Endothelial cell of umbilical vein (primary cell): ENCODE results near the gene MIF4GD. TPM values are rescaled to one million over a fixed set of nuclear protein-coding genes. Genes with fewer than 3 reads are reported as not detected.

Source experiments
- BruUV-seq: library from RNA; stranded (reverse); fragments of 400-500 nt; replicated peaks from 2 replicates; lab custom pipeline; 2021; lab: Mats Ljungman, UMichigan
- CTCF ChIA-PET: fragments of 300-600, 350-600 bp; sonication (Branson Sonifier 250); formaldehyde crosslinking; loops from one replicate; lab custom pipeline; 2021; ENCODE audit warnings: antibody characterized with exemption, inconsistent platforms; lab: Charles Lee
- POLR2A ChIA-PET: fragments of 300-600, 350-600 bp; sonication (Branson Sonifier 250); formaldehyde crosslinking; loops from one replicate; lab custom pipeline; 2021; ENCODE audit warnings: antibody characterized with exemption, inconsistent platforms; lab: Charles Lee
- DNase-seq: peaks from one replicate; pipeline ENCODE4 v3.0.0-alpha.2; 2011; ENCODE audit warnings: low read depth, low spot score
- FAIRE-seq: peaks from 2 replicates; lab custom pipeline; 2011; peaks lifted over from hg19 to GRCh38; lab: Jason Lieb, UNC
- H2AFZ ChIP-seq: 2 replicates; pipeline ENCODE4 v1.6.0; 2012; ENCODE audit warnings: low read depth, low read length, control low read depth, inconsistent platforms
- H3K27ac ChIP-seq: 2 replicates; pipeline ENCODE4 v1.5.1; 2011; ENCODE audit warnings: low read depth, mild to moderate bottlenecking, control low read depth, low read length, moderate library complexity; ENCODE audit not compliant: insufficient read depth
- H3K27me3 ChIP-seq, 2 experiments: 2 replicates each; pipeline versions ENCODE4 v1.6.0 to v1.6.1; 2011; ENCODE audit warnings: low read length in 2 of 2, mixed read lengths in 1 of 2; ENCODE audit not compliant: control insufficient read depth in 2 of 2, insufficient read depth in 2 of 2
- H3K36me3 ChIP-seq, 2 experiments: 2 replicates in 1 of 2; 3 replicates in 1 of 2; pipeline ENCODE4 v1.5.1; 2011; ENCODE audit warnings: low read length in 2 of 2, mild to moderate bottlenecking in 1 of 2, moderate library complexity in 1 of 2; ENCODE audit not compliant: control insufficient read depth in 2 of 2, insufficient read depth in 2 of 2; ENCODE audit errors: extremely low read depth in 1 of 2
- H3K4me1 ChIP-seq: 3 replicates; pipeline ENCODE4 v1.5.1; 2011; ENCODE audit warnings: mild to moderate bottlenecking, low read length; ENCODE audit not compliant: control insufficient read depth, insufficient read depth; ENCODE audit errors: extremely low read depth
- H3K4me2 ChIP-seq: 2 replicates; pipeline ENCODE4 v1.6.1; 2011; ENCODE audit warnings: low read length, control low read depth, mixed read lengths; ENCODE audit not compliant: insufficient read depth
- H3K4me3 ChIP-seq, 3 experiments: fragments of 200-600 bp in 1 of 3; sonication (generic), shearing (Covaris generic) in 1 of 3; replicated peaks in 1 of 3; 2 replicates each; pipeline ENCODE4 v1.5.1; 2011 to 2016; ENCODE audit warnings: control low read depth in 3 of 3, low read length in 3 of 3, mild to moderate bottlenecking in 2 of 3, inconsistent platforms in 1 of 3, low read depth in 1 of 3, moderate library complexity in 1 of 3; ENCODE audit not compliant: insufficient read depth in 1 of 3
- H3K79me2 ChIP-seq: 2 replicates; pipeline ENCODE4 v1.6.0; 2012; ENCODE audit warnings: low read length, inconsistent platforms; ENCODE audit not compliant: control insufficient read depth, insufficient read depth
- H3K9ac ChIP-seq: replicated peaks from 2 replicates; pipeline ENCODE3; 2011; ENCODE audit warnings: low read length, control low read depth; ENCODE audit not compliant: insufficient read depth; ENCODE audit errors: extremely low read depth
- H3K9me1 ChIP-seq: replicated peaks from 3 replicates; pipeline ENCODE4 v1.6.0; 2011; ENCODE audit warnings: mild to moderate bottlenecking, low read length; ENCODE audit not compliant: control insufficient read depth, insufficient read depth; ENCODE audit errors: extremely low read depth
- H3K9me3 ChIP-seq: replicated peaks from 2 replicates; pipeline ENCODE4 v1.5.1; 2012; ENCODE audit warnings: low read length, inconsistent platforms; ENCODE audit not compliant: control insufficient read depth, insufficient read depth
- H4K20me1 ChIP-seq: replicated peaks from 2 replicates; pipeline ENCODE3; 2011; ENCODE audit warnings: mild to moderate bottlenecking, low read length; ENCODE audit not compliant: control insufficient read depth, insufficient read depth; ENCODE audit errors: extremely low read depth
- CTCF ChIP-seq, 2 donors: IDR thresholded peaks; 1 replicate in 1 of 2; 2 replicates in 1 of 2; pipeline ENCODE4 v1.5.1; 2011; ENCODE audit warnings: low read length in 2 of 2, mild to moderate bottlenecking in 2 of 2, moderate library complexity in 2 of 2, control low read depth in 1 of 2, inconsistent platforms in 1 of 2, low read depth in 1 of 2; ENCODE audit not compliant: insufficient read depth in 1 of 2; ENCODE audit errors: extremely low read depth in 1 of 2
- EZH2 ChIP-seq: IDR thresholded peaks from 2 replicates; pipeline ENCODE4 v1.6.1; 2012; ENCODE audit warnings: borderline replicate concordance, low read depth, mild to moderate bottlenecking, moderate library complexity, low read length, inconsistent platforms; ENCODE audit not compliant: severe bottlenecking
- FOS ChIP-seq: IDR thresholded peaks from 2 replicates; pipeline ENCODE4 v1.6.1; 2011; ENCODE audit warnings: mild to moderate bottlenecking, low read length, moderate library complexity, borderline replicate concordance; ENCODE audit not compliant: insufficient read depth
- GATA2 ChIP-seq: IDR thresholded peaks from 2 replicates; pipeline ENCODE4 v1.7.0; 2011; ENCODE audit warnings: low read depth, mild to moderate bottlenecking, moderate library complexity, mixed read lengths, low read length; ENCODE audit not compliant: insufficient read length, insufficient read depth
- JUN ChIP-seq: IDR thresholded peaks from 2 replicates; pipeline ENCODE4 v1.6.1; 2011; ENCODE audit warnings: borderline replicate concordance, low read depth; ENCODE audit not compliant: insufficient read length, insufficient read depth
- MYC ChIP-seq: IDR thresholded peaks from one replicate; pipeline ENCODE4 v1.6.1; 2011; ENCODE audit warnings: mild to moderate bottlenecking, low read depth, low read length
- POLR2A ChIP-seq: IDR thresholded peaks from 2 replicates; pipeline ENCODE4 v1.6.1; 2012; ENCODE audit warnings: low read depth, mild to moderate bottlenecking, control low read depth, low read length
- POLR2AphosphoS5 ChIP-seq: IDR thresholded peaks from 2 replicates; pipeline ENCODE4 v1.6.1; 2012; ENCODE audit warnings: low read depth, mild to moderate bottlenecking, control low read depth, low read length, moderate library complexity; ENCODE audit not compliant: insufficient read depth
- dilution Hi-C: fragments of 300-500 bp; cut with MboI; formaldehyde crosslinking; loops from one replicate; pipeline ENCODE4 v1.15.0; 2019; ENCODE audit warnings: low sequenced_read_pairs; ENCODE audit not compliant: extremely low pct_ligation_motif_present
- intact Hi-C: fragments of 100-400 bp; cut with micrococcal nuclease; formaldehyde crosslinking; loops from one replicate; pipeline ENCODE4 v1.10.0; 2022
- polyA plus RNA-seq, 4 experiments: library from polyadenylated mRNA; depleted of rRNA in 3 of 4; stranded (reverse) in 3 of 4; unstranded in 1 of 4; fragments of >200 nt; gene quantifications; 2 replicates each; pipeline versions ENCODE4 v1.2.1 to v1.2.3, GENCODE V29; 2011 to 2012; ENCODE audit warnings: missing spikeins in 1 of 4
- total RNA-seq: library from RNA; stranded (reverse); gene quantifications from 2 replicates; pipeline ENCODE4 v1.2.3, GENCODE V29; 2021
- TF ChIP-seq, protein P1 (sequence below): IDR thresholded peaks from 2 replicates; pipeline ENCODE4 v1.6.1; 2011; ENCODE audit not compliant: insufficient read depth, insufficient read length

Gene MIF4GD
- total and polyA plus RNA-seq, 2 donors (not counting 3 experiments of a cell fraction or from before 2014, with no cell fraction given): 12.4 to 35.7 TPM

DNA sequence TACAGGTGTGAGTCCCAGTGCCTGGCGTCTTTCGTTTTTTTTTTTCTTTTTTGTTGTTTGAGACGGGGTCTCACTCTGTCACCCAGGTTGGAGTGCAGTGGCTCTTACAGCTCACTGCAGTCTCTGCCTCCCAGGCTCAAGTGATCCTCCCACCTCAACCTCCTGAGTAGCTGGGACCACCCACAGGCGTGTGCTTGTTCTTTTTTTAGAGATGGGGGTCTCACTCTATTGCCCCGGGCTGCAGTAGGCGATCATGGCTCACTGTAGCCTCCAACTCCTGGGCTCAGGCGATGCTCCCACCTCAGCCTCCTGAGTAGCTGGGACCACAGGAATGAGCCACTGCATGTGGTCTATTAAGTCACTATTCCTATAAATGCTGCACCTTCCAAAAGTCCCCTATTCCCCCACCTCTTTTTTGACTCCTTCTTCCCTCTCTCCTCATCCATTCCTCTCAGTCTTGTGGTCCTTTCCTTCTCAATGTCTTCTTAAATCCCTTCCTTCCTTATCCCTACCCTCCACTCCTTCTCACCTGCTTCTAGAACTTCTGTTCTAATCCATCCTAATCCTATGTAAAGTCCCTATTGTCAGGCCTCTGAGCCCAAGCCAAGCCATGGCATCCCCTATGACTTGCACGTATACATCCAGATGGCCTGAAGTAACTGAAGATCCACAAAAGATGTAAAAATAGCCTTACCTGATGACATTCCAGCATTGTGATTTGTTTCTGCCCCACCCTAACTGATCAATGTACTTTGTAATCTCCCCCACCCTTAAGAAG lies 18.8 kb downstream of the MIF4GD start:
- no peaks in the 10 kb centered on the region for H3K9me3 ChIP-seq
- H3K9me1 ChIP-seq: no peaks in the 10 kb centered on the region
- H3K36me3 ChIP-seq: no peaks in the 10 kb centered on the region
- no peaks in the 10 kb centered on the region for H4K20me1 ChIP-seq
- dilution Hi-C loops: no loop called here
- no peak for FAIRE-seq
- H3K4me2 ChIP-seq: no peak overlapping the region
- ChIA-PET CTCF (interaction anchor here (5.6 kb wide), 1 partner anchor 12 kb away, joined by 45 read pairs; no protein-coding TSS in a partner anchor), POLR2A (interaction anchor here (0.5 kb wide), 1 partner anchor 384 kb away, joined by 6 read pairs; no protein-coding TSS in a partner anchor)
- H3K27me3 ChIP-seq: no peaks in the 10 kb centered on the region
- no TSS peak for BruUV-seq
- H3K4me3 ChIP-seq: no peak overlapping the region
- TF ChIP-seq MYC (no peak), GATA2 (no peak), POLR2AphosphoS5 (no peak), POLR2A (no peak), EZH2 (no peak), CTCF (IDR thresholded peaks at IDR 0.05; ENCODE audit: extremely low read depth in 1 of 2, insufficient read depth in 1 of 2, low read depth in 1 of 2, low read length in 2 of 2) (no peak), FOS (no peak), JUN (no peak)
- TF ChIP-seq, protein P1, sequence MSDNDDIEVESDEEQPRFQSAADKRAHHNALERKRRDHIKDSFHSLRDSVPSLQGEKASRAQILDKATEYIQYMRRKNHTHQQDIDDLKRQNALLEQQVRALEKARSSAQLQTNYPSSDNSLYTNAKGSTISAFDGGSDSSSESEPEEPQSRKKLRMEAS: no peak
- H3K4me1 ChIP-seq: peaks cover 11% of the 10 kb centered on the region
- H2AFZ ChIP-seq: no peak overlapping the region
- H3K27ac ChIP-seq: no peak overlapping the region
- H3K9ac ChIP-seq: no peak overlapping the region
- intact Hi-C loops: no loop called here
- DNase-seq: no peak
- peaks cover 40% of the 10 kb centered on the region for H3K79me2 ChIP-seq
